Measurements from ENCODE around the gene TYMP. TPM values are rescaled to one million over a fixed set of nuclear protein-coding genes. Genes with fewer than 3 reads are reported as not detected.

TYMP gene
- total RNA-seq, 1 experiment from 2014 or later: 1.5 TPM

DNA sequence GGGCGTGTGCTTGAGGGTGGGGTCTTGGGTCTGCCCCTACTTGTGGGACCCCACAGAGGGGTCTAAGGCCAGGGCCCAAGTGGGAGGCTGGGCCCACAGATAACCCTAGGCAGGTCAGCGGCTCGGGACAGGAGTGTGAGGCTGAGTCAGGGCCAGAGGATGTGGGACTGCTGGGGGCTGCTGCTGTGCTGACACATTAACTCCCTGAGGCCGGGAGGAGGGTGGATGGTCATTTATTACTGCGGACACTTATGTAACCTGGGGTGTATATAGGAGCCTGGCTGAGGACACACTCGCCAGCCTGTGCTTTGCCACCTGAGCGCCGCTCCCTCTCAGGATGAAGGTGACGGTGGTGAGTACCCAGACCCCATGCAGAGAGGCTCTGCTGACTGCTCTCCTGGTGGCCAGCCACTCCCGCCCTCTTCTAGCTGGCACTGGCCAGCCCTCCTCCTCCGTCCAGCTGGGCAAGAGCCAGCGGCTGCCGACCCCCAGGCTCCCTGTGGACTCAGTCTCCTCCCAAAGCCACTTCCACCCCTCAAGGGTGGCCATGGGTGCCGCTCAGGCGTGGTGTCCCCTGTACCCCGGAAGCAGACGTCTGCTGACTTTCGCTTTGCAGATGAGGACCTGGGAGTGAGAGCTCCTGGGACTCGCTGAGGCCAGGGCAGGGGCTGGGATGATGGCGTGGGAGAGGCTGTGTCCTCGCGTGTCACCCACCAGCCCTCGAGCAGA, 43.1 kb downstream of the TYMP start, which contains the start of gene MIOX (continued):
- TF ChIP-seq MLX (CRISPR knock-in tag; IDR thresholded peaks at IDR 0.05) (no peak), NFYB (CRISPR knock-in tag; conservative IDR thresholded peaks at IDR 0.05; ENCODE audit: low read depth) (no peak), ATF1 (CRISPR knock-in tag; IDR thresholded peaks at IDR 0.05) (no peak), OVOL2 (CRISPR knock-in tag; IDR thresholded peaks at IDR 0.05; ENCODE audit: borderline replicate concordance) (no peak), ZNF416 (CRISPR knock-in tag; IDR thresholded peaks at IDR 0.05) (no peak)
- TF ChIP-seq, protein P1, sequence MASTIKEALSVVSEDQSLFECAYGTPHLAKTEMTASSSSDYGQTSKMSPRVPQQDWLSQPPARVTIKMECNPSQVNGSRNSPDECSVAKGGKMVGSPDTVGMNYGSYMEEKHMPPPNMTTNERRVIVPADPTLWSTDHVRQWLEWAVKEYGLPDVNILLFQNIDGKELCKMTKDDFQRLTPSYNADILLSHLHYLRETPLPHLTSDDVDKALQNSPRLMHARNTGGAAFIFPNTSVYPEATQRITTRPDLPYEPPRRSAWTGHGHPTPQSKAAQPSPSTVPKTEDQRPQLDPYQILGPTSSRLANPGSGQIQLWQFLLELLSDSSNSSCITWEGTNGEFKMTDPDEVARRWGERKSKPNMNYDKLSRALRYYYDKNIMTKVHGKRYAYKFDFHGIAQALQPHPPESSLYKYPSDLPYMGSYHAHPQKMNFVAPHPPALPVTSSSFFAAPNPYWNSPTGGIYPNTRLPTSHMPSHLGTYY (CRISPR knock-in tag; IDR thresholded peaks at IDR 0.05): no peak

DNA sequence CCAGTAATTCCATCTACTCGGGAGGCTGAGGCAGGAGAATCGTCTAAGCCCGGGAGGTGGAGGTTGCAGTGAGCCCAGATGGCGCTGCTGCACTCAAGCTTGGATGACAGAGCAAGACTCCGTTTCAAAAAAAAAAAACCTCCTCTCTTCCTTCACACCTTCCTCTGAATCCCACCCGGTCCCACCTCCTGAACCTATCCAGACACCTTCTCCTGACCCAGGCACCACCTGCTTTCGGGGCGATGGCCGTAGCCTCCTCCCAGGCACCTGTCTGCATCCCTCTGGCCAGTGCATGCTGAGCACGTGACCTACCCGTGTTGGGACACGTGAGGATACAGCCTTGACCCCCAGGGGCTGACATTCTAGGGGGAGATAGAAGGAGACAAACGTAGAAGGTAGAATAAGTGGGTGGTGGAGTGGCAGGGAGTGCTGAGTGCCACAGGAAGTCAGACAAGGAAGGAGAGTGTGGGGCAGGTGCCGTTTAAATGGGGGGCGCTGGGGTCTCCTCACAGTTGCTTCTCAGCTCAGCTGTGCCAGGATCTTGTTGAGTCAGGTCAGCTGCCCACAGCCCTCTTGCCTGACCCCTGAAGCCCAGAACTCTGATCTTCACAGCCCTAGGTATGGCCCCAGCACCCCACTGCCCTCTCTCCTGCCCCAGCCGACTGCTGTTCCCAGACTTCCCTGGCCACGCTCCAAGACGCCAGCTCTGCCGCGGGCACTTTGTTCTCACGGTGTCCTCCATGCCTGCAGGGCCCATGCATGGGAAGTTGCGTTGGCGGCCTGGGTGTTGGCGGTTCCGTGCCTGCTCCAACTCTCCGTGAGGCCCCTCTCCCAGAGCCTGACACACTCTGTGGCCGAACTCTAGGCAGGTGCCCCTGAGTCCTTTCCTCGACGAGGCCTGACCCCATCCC, 44.3 kb downstream of the TYMP start:
- ChIA-PET POLR2A (interaction anchor here (1.0 kb wide), 1 partner anchor 12 kb away, joined by 3 read pairs; no protein-coding TSS in a partner anchor), CTCF (interaction anchor here (1.1 to 1.6 kb wide), 4 partner anchors 17 to 86 kb away, joined by 3 to 6 read pairs (median 5); partner anchors contain the start of genes LMF2, NCAPH2 and SCO2)
- no peaks in the 10 kb centered on the region for H3K36me3 Mint-ChIP-seq
- H3K4me3 Mint-ChIP-seq: no peak overlapping the region
- DNase-seq (ENCODE audit: low spot score) (no peak), ATAC-seq (no peak)
- no peaks in the 10 kb centered on the region for H3K4me1 Mint-ChIP-seq
- peak overlapping the region; percentile 14; the same call in 1 of the 2 replicates for H3K27ac Mint-ChIP-seq
- no peaks in the 10 kb centered on the region for H3K9me3 Mint-ChIP-seq
- H3K27me3 Mint-ChIP-seq (ENCODE audit: low read depth): peaks cover 5% of the 10 kb centered on the region
- no peak for TF ChIP-seq ZBTB21 (CRISPR knock-in tag; IDR thresholded peaks at IDR 0.05; ENCODE audit: borderline replicate concordance)
- no peak for TF ChIP-seq ESRRA (CRISPR knock-in tag; IDR thresholded peaks at IDR 0.05; ENCODE audit: borderline replicate concordance)
- peak; percentile 54 for TF ChIP-seq GABPB1 (CRISPR knock-in tag; IDR thresholded peaks at IDR 0.05)
- TF ChIP-seq, protein P2, sequence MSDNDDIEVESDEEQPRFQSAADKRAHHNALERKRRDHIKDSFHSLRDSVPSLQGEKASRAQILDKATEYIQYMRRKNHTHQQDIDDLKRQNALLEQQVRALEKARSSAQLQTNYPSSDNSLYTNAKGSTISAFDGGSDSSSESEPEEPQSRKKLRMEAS (CRISPR knock-in tag; IDR thresholded peaks at IDR 0.05): peak; percentile 37; the same call in 1 of the 2 replicates
- TF ChIP-seq USF2 (CRISPR knock-in tag; IDR thresholded peaks at IDR 0.05): 0 out of 2 replicates have a peak, but pooled peaks have one; percentile 46
- TF ChIP-seq USF1 (CRISPR knock-in tag; IDR thresholded peaks at IDR 0.05): peak; percentile 79; the same call in 1 of the 2 replicates
- 0 out of 2 replicates have a peak, but pooled peaks have one; percentile 21 for TF ChIP-seq TP53 (CRISPR knock-in tag; IDR thresholded peaks at IDR 0.05)

DNA sequence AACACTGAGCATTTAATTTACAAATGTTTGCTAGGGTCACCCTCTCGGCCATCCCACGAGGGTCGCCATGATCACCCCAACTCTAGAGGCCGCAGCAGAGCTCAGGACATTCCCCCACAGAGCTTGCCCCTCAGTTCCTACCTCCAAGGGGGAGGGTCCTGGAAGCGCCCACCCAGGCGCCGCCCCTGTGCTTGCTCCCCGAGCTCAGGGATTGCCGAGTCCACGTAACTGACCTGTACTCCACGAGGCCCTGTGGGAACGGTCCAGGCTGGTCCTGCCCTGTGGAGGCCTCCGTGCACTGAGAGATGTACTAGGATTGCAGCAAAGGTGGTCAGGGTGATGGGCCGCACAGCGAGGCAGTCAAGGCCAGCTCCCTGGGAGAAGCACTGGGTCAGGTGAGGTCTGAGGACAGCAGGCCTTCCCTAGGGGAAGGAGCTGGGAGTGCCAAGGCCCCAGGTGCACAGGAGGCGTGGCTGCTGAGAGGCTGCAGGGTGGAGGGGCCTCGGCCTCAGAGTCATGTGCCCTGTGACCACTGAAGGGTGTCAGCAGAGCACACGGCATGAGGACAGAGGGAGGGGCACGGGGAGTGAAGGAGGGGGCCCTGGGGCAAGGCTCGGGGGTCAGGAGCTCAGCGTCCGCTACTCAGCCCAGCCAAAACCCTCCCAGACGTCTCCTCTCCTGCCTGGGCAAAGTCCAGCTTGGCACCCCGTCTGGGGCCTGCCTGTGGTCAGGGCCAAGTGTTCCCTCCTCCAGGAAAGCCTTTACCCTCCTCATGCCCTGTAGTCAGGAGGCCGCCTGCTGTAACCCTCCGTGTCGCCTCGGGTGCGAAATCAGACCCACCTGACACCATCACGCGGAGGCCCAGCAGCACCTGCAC, 45.6 kb downstream of the TYMP start:
- Mint-ChIP-seq H3K36me3 (no peaks in the 10 kb centered on the region), H3K4me3 (no peak overlapping the region), H3K4me1 (peaks cover 3% of the 10 kb centered on the region; the same call in 1 of the 2 replicates), H3K27ac (no peak overlapping the region), H3K9me3 (no peaks in the 10 kb centered on the region), H3K27me3 (ENCODE audit: low read depth) (peaks cover 17% of the 10 kb centered on the region)
- POLR2A ChIA-PET: interaction anchor here (0.6 kb wide), 1 partner anchor 44 kb away, joined by 6 read pairs; no protein-coding TSS in a partner anchor
- no peak for ATAC-seq
- TF ChIP-seq TEAD1 (CRISPR knock-in tag; IDR thresholded peaks at IDR 0.05): no peak
- TF ChIP-seq, protein P2 (CRISPR knock-in tag; IDR thresholded peaks at IDR 0.05): 0 out of 2 replicates have a peak, but pooled peaks have one; percentile 37
- CTCF ChIA-PET: interaction anchor here (0.6 to 1.6 kb wide), 7 partner anchors 11 to 136 kb away, joined by 3 to 6 read pairs (median 5); partner anchors contain the start of genes LMF2, NCAPH2 and SCO2
- no peak for DNase-seq (ENCODE audit: low spot score)

Measured in WTC11 (cell line).